Testis (tissue), 2 donors: ENCODE measurements around the gene ZCCHC7.
"Not testable (repeated sequence)": the region's sequence is repeated elsewhere in the genome, so short reads cannot be mapped to it uniquely, and the experiment has no call there.

Experiments used
- POLR2A ChIP-seq: fragments of 450-650 bp; IDR thresholded peaks from one replicate; pipeline ENCODE4 v1.6.1; 2017; ENCODE audit warnings: antibody characterized with exemption, mild to moderate bottlenecking, moderate library complexity
- TF ChIP-seq, protein P1 (sequence below), 3 experiments: fragments of 450-650 bp in 2 of 3; fragments of 200-600 bp in 1 of 3; sonication (generic) in 1 of 3; IDR thresholded peaks; one replicate each; pipeline ENCODE4 v1.5.1; 2016 to 2019; ENCODE audit warnings: antibody characterized with exemption in 3 of 3, mild to moderate bottlenecking in 2 of 3, moderate library complexity in 1 of 3

DNA sequence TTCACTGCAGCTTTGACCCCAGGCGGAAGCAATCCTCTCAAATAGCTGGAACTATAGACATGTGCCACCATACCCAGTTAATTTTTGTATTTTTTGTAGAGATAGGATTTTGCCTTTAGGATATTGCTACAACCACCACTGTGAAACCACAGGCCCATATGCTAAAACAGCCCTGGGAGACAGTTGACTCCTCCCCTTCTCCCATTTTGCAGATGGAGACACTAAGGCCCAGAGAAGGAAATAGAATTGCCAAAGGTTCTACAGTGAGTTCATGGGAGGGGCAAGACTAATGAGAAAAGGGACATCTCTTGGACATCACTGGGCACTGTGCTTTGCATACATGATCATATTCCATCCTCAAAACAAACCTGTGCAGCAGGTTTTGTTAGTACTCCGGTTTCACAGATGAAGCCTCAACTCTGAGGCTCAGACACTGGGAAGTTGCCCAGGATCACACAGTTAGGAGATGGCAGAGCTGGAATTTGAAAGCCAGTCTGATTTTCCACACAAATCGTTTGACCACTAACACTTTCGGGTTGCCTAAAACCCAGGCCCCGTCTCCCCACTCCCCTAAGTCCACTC lies 27.6 kb upstream of the ZCCHC7 start:
- TF ChIP-seq, protein P1, sequence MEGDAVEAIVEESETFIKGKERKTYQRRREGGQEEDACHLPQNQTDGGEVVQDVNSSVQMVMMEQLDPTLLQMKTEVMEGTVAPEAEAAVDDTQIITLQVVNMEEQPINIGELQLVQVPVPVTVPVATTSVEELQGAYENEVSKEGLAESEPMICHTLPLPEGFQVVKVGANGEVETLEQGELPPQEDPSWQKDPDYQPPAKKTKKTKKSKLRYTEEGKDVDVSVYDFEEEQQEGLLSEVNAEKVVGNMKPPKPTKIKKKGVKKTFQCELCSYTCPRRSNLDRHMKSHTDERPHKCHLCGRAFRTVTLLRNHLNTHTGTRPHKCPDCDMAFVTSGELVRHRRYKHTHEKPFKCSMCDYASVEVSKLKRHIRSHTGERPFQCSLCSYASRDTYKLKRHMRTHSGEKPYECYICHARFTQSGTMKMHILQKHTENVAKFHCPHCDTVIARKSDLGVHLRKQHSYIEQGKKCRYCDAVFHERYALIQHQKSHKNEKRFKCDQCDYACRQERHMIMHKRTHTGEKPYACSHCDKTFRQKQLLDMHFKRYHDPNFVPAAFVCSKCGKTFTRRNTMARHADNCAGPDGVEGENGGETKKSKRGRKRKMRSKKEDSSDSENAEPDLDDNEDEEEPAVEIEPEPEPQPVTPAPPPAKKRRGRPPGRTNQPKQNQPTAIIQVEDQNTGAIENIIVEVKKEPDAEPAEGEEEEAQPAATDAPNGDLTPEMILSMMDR (IDR thresholded peaks at IDR 0.05) = not testable (repeated sequence)
- not testable (repeated sequence) for TF ChIP-seq POLR2A
